T-helper 17 cell (primary cell): ENCODE data around the gene WNT16. TPM values are rescaled to one million over a fixed set of nuclear protein-coding genes. Genes with fewer than 3 reads are reported as not detected.

Experiments
- ATAC-seq: fragments of 150-1000 bp; cut with Tn5 transposase; 2 replicates; pipeline ENCODE4 v1.10.0; 2021; ENCODE audit warnings: mild to moderate bottlenecking, moderate library complexity
- DNase-seq, 3 donors: peaks; one replicate each; pipeline versions ENCODE4 v3.0.0 to v3.0.0-alpha.2; 2020 to 2021
- H3K9me3 ChIP-seq: one replicate; pipeline ENCODE4 v1.7.0; 2013; ENCODE audit warnings: low read length, mild to moderate bottlenecking; ENCODE audit not compliant: control insufficient read depth, poor library complexity, severe bottlenecking
- H3K27ac Mint-ChIP-seq: one replicate; pipeline ENCODE4 v1.8.0; 2022; ENCODE audit warnings: mild to moderate bottlenecking, moderate library complexity, mixed read lengths
- H3K27me3 Mint-ChIP-seq: one replicate; pipeline ENCODE4 v1.8.0; 2022; ENCODE audit warnings: mixed read lengths
- H3K36me3 Mint-ChIP-seq: one replicate; pipeline ENCODE4 v1.8.0; 2022; ENCODE audit warnings: low read depth, mixed read lengths
- H3K4me1 Mint-ChIP-seq: one replicate; pipeline ENCODE4 v1.8.0; 2022; ENCODE audit warnings: mild to moderate bottlenecking, mixed read lengths
- H3K4me3 Mint-ChIP-seq: one replicate; pipeline ENCODE4 v1.8.0; 2022; ENCODE audit warnings: mild to moderate bottlenecking, moderate library complexity, mixed read lengths
- total RNA-seq, 4 donors: library from RNA in 2 of 4; stranded (reverse) in 2 of 4; gene quantifications; one replicate each; pipeline ENCODE4 v1.2.3 and lab custom pipeline; 2022 to 2026

The WNT16 gene
- total RNA-seq, 2 donors from 2014 or later = not detected

GRCh38 chr7:121323515-121324302, 5.1 kb upstream of the WNT16 start:
- DNase-seq = no peak
- ATAC-seq = no peak
- H3K9me3 ChIP-seq = no peaks in the 10 kb centered on the region
- H3K4me1 Mint-ChIP-seq = peaks cover 7% of the 10 kb centered on the region
- peaks cover 2% of the 10 kb centered on the region for H3K36me3 Mint-ChIP-seq
- peaks cover 61% of the 10 kb centered on the region for H3K27me3 Mint-ChIP-seq
- H3K4me3 Mint-ChIP-seq = no peak overlapping the region
- H3K27ac Mint-ChIP-seq = no peak overlapping the region

- peaks cover 75% of the 10 kb centered on the region for H3K27me3 Mint-ChIP-seq
- H3K27ac Mint-ChIP-seq = no peak overlapping the region
- ATAC-seq = no peak
Measured at GRCh38 chr7:121327671-121328070, 1.1 kb upstream of the WNT16 start.

GRCh38 chr7:121329191-121330052, 622 bp downstream of the WNT16 start:
- H3K27ac Mint-ChIP-seq = no peak overlapping the region
- peaks cover 71% of the 10 kb centered on the region for H3K27me3 Mint-ChIP-seq
- no peaks in the 10 kb centered on the region for H3K36me3 Mint-ChIP-seq
- ATAC-seq (peak; percentile 36), DNase-seq (no peak)
- H3K9me3 ChIP-seq = no peaks in the 10 kb centered on the region
- peaks cover 12% of the 10 kb centered on the region for H3K4me1 Mint-ChIP-seq
- H3K4me3 Mint-ChIP-seq = peak overlapping the region; percentile 76

More at GRCh38 chr7:121327671-121328070, 1.1 kb upstream of the WNT16 start:
- H3K4me3 Mint-ChIP-seq = no peak overlapping the region
- no peak for DNase-seq
- H3K9me3 ChIP-seq = no peaks in the 10 kb centered on the region
- peaks cover 12% of the 10 kb centered on the region for H3K4me1 Mint-ChIP-seq
- no peaks in the 10 kb centered on the region for H3K36me3 Mint-ChIP-seq

GRCh38 chr7:121330053-121330833, 1.4 kb downstream of the WNT16 start:
- H3K9me3 ChIP-seq = no peaks in the 10 kb centered on the region
- ATAC-seq (no peak), DNase-seq (no peak)
- Mint-ChIP-seq H3K36me3 (no peaks in the 10 kb centered on the region), H3K4me3 (peak overlapping the region; percentile 76), H3K27ac (no peak overlapping the region), H3K27me3 (peaks cover 74% of the 10 kb centered on the region), H3K4me1 (peaks cover 12% of the 10 kb centered on the region)

GRCh38 chr7:121331048-121331447, 2.2 kb downstream of the WNT16 start:
- Mint-ChIP-seq H3K4me3 (no peak overlapping the region), H3K27ac (no peak overlapping the region), H3K36me3 (no peaks in the 10 kb centered on the region), H3K4me1 (peaks cover 12% of the 10 kb centered on the region), H3K27me3 (peaks cover 69% of the 10 kb centered on the region)
- H3K9me3 ChIP-seq = no peaks in the 10 kb centered on the region
- DNase-seq = no peak
- no peak for ATAC-seq

- H3K4me3 Mint-ChIP-seq = no peak overlapping the region
- DNase-seq (no peak), ATAC-seq (no peak)
- no peaks in the 10 kb centered on the region for H3K36me3 Mint-ChIP-seq
- no peak overlapping the region for H3K27ac Mint-ChIP-seq
- peaks cover 67% of the 10 kb centered on the region for H3K27me3 Mint-ChIP-seq
- H3K4me1 Mint-ChIP-seq = peaks cover 12% of the 10 kb centered on the region
- H3K9me3 ChIP-seq = no peaks in the 10 kb centered on the region
Measured at GRCh38 chr7:121331574-121331973, 2.8 kb downstream of the WNT16 start.

- Mint-ChIP-seq H3K27ac (no peak overlapping the region), H3K4me3 (no peak overlapping the region), H3K4me1 (no peaks in the 10 kb centered on the region), H3K36me3 (no peaks in the 10 kb centered on the region), H3K27me3 (peaks cover 42% of the 10 kb centered on the region)
- H3K9me3 ChIP-seq = no peaks in the 10 kb centered on the region
- no peak for ATAC-seq
- DNase-seq = no peak
Measured at GRCh38 chr7:121334376-121334775, 5.6 kb downstream of the WNT16 start.

GRCh38 chr7:121334875-121335648, 6.3 kb downstream of the WNT16 start:
- no peak for ATAC-seq
- DNase-seq = no peak
- Mint-ChIP-seq H3K27ac (no peak overlapping the region), H3K27me3 (peaks cover 35% of the 10 kb centered on the region), H3K36me3 (no peaks in the 10 kb centered on the region), H3K4me1 (no peaks in the 10 kb centered on the region), H3K4me3 (no peak overlapping the region)
- no peaks in the 10 kb centered on the region for H3K9me3 ChIP-seq

- H3K36me3 Mint-ChIP-seq = no peaks in the 10 kb centered on the region
Measured at GRCh38 chr7:121336579-121336978, 7.8 kb downstream of the WNT16 start.

GRCh38 chr7:121337398-121337797, 8.6 kb downstream of the WNT16 start:
- no peak for ATAC-seq
- H3K4me1 Mint-ChIP-seq = no peaks in the 10 kb centered on the region
- no peak overlapping the region for H3K27ac Mint-ChIP-seq
- no peaks in the 10 kb centered on the region for H3K9me3 ChIP-seq
- no peak overlapping the region for H3K4me3 Mint-ChIP-seq
- no peaks in the 10 kb centered on the region for H3K36me3 Mint-ChIP-seq
- H3K27me3 Mint-ChIP-seq = peaks cover 22% of the 10 kb centered on the region
- DNase-seq = no peak

More at GRCh38 chr7:121336579-121336978, 7.8 kb downstream of the WNT16 start:
- Mint-ChIP-seq H3K4me3 (no peak overlapping the region), H3K27me3 (peaks cover 24% of the 10 kb centered on the region), H3K27ac (no peak overlapping the region), H3K4me1 (no peaks in the 10 kb centered on the region)
- no peak for ATAC-seq
- no peak for DNase-seq
- H3K9me3 ChIP-seq = no peaks in the 10 kb centered on the region

- DNase-seq (no peak), ATAC-seq (no peak)
- H3K4me3 Mint-ChIP-seq = no peak overlapping the region
- peaks cover 20% of the 10 kb centered on the region for H3K27me3 Mint-ChIP-seq
- no peaks in the 10 kb centered on the region for H3K4me1 Mint-ChIP-seq
- H3K9me3 ChIP-seq = no peaks in the 10 kb centered on the region
- no peaks in the 10 kb centered on the region for H3K36me3 Mint-ChIP-seq
- no peak overlapping the region for H3K27ac Mint-ChIP-seq
Measured at GRCh38 chr7:121339082-121339481, 10.3 kb downstream of the WNT16 start.

GRCh38 chr7:121341933-121342332, 13.1 kb downstream of the WNT16 start:
- no peak overlapping the region for H3K4me3 Mint-ChIP-seq
- ATAC-seq (no peak), DNase-seq (no peak)
- no peaks in the 10 kb centered on the region for H3K9me3 ChIP-seq
- H3K4me1 Mint-ChIP-seq = no peaks in the 10 kb centered on the region
- H3K27me3 Mint-ChIP-seq = no peaks in the 10 kb centered on the region
- no peaks in the 10 kb centered on the region for H3K36me3 Mint-ChIP-seq
- no peak overlapping the region for H3K27ac Mint-ChIP-seq
